Osteoblast (primary cell): ENCODE data around the gene OGDHL. TPM values are rescaled to one million over a fixed set of nuclear protein-coding genes. Genes with fewer than 3 reads are reported as not detected.
A peak's percentile ranks its signal among the peaks of the same experiment; 100 is the strongest.

ENCODE experiments used
- DNase-seq: peaks from one replicate; pipeline ENCODE4 v3.0.0; 2011; ENCODE audit warnings: low spot score, mixed read lengths; ENCODE audit not compliant: insufficient read length; ENCODE audit errors: missing footprints
- H2AFZ ChIP-seq: 2 replicates; pipeline ENCODE4 v1.6.0; 2011; ENCODE audit warnings: mild to moderate bottlenecking, low read length
- H3K27ac ChIP-seq: 2 replicates; pipeline ENCODE4 v1.5.1; 2011; ENCODE audit warnings: mild to moderate bottlenecking, low read depth, low read length, moderate library complexity
- H3K27me3 ChIP-seq: 2 replicates; pipeline ENCODE4 v1.6.0; 2012; ENCODE audit warnings: mild to moderate bottlenecking, control low read depth, inconsistent platforms, low read length, moderate library complexity; ENCODE audit not compliant: insufficient read depth
- H3K36me3 ChIP-seq: 2 replicates; pipeline ENCODE4 v1.5.1; 2011; ENCODE audit warnings: mild to moderate bottlenecking, low read length, control low read depth, moderate library complexity; ENCODE audit not compliant: insufficient read depth
- H3K4me1 ChIP-seq: 2 replicates; pipeline ENCODE4 v1.5.1; 2011; ENCODE audit warnings: mild to moderate bottlenecking, low read length, control low read depth, moderate library complexity; ENCODE audit not compliant: insufficient read depth
- H3K4me2 ChIP-seq: 2 replicates; pipeline ENCODE4 v1.6.0; 2011; ENCODE audit warnings: mild to moderate bottlenecking, low read length; ENCODE audit not compliant: insufficient read depth
- H3K4me3 ChIP-seq: fragments of 200-600 bp; sonication (generic); 3 replicates; pipeline ENCODE4 v1.5.1; 2012; ENCODE audit warnings: mild to moderate bottlenecking, low read length, inconsistent platforms; ENCODE audit not compliant: insufficient read depth
- H3K79me2 ChIP-seq: 2 replicates; pipeline ENCODE4 v1.6.0; 2012; ENCODE audit warnings: mild to moderate bottlenecking, low read length, control low read depth, inconsistent platforms; ENCODE audit not compliant: insufficient read depth
- H3K9me3 ChIP-seq: 2 replicates; pipeline ENCODE4 v1.5.1; 2011; ENCODE audit warnings: low read depth, low read length, control low read depth
- H4K20me1 ChIP-seq: 2 replicates; pipeline ENCODE4 v1.6.0; 2012; ENCODE audit warnings: mild to moderate bottlenecking, low read length, control low read depth; ENCODE audit not compliant: insufficient read depth
- CTCF ChIP-seq: IDR thresholded peaks from 2 replicates; pipeline ENCODE4 v1.5.1; 2011; ENCODE audit warnings: mild to moderate bottlenecking, low read depth, low read length, moderate library complexity; ENCODE audit errors: extremely low read depth
- total RNA-seq: library from RNA; depleted of rRNA; stranded (reverse); fragments of >200 nt; gene quantifications from 2 replicates; pipeline ENCODE4 v1.2.3, GENCODE V29; 2012

OGDHL gene
- total RNA-seq, 1 donor = 0.36 TPM

DNA sequence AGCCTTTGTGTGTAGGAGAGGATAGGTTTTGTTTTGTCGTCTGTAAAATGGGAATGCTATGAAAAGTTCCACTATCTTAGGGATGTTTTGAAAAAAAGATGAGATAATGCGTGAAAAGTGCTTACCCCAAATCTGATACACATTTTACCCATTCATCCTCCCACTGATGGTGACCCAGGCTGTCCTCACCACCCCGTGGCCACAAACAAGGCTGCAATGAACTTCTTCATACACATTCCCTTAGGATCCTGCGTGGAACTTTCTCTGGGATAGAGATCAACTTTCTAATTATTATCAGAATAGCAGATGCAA, 399 bp upstream of the OGDHL start:
- H3K36me3 ChIP-seq = no peaks in the 10 kb centered on the region
- no peaks in the 10 kb centered on the region for H4K20me1 ChIP-seq
- H3K27me3 ChIP-seq = peaks cover 11% of the 10 kb centered on the region
- H2AFZ ChIP-seq = no peak overlapping the region
- DNase-seq = no peak
- H3K79me2 ChIP-seq = no peaks in the 10 kb centered on the region
- H3K27ac ChIP-seq = no peak overlapping the region
- H3K4me2 ChIP-seq = peak overlapping the region; percentile 64
- H3K4me1 ChIP-seq = no peaks in the 10 kb centered on the region
- H3K9me3 ChIP-seq = no peaks in the 10 kb centered on the region
- H3K4me3 ChIP-seq = peak overlapping the region; percentile 67
- TF ChIP-seq CTCF = no peak

DNA sequence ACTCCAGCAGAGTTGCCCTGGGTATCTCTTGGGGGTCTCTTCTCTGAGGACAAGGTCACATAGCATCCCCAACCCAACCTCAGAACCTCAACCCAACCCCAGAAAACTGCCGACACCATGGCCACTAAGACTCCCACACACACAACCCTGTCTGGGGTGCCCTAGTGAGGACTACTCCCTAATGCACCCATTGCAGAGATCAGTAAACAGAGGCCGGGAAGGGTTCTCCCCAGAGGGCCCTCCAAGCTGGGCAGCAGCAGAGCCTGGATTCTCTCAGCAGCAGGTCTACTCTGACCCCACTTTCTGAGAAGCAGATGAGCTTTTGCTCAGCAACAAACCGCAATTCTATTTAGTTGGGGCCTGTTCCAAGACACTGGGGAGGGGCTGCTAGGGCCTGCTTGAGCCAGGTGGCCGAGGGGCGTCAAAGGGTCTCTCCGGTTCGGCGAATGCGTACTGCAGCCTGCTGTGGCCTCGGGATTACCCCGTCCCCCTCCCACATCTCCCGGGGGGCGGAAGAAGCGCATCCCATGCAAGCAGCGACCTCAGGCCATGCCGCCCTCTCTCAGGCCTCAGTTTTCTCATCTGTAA, 828 bp downstream of the OGDHL start:
- Histone ChIP-seq H3K27ac (no peak overlapping the region), H3K4me2 (peak overlapping the region; percentile 64), H3K27me3 (peaks cover 10% of the 10 kb centered on the region), H3K36me3 (no peaks in the 10 kb centered on the region), H3K9me3 (no peaks in the 10 kb centered on the region), H4K20me1 (no peaks in the 10 kb centered on the region), H2AFZ (no peak overlapping the region), H3K4me3 (peak overlapping the region; percentile 67), H3K79me2 (no peaks in the 10 kb centered on the region), H3K4me1 (no peaks in the 10 kb centered on the region)
- no peak for TF ChIP-seq CTCF
- DNase-seq = no peak

- H2AFZ ChIP-seq = no peak overlapping the region
These were observed 1.3 kb downstream of the OGDHL start for GRCh38 chr10:49760789-49761188.

More at GRCh38 chr10:49760789-49761188, 1.3 kb downstream of the OGDHL start:
- Histone ChIP-seq H3K4me1 (no peaks in the 10 kb centered on the region), H3K9me3 (no peaks in the 10 kb centered on the region), H3K4me2 (no peak overlapping the region), H3K27ac (no peak overlapping the region), H3K79me2 (no peaks in the 10 kb centered on the region), H3K4me3 (no peak overlapping the region), H3K36me3 (no peaks in the 10 kb centered on the region), H3K27me3 (peaks cover 14% of the 10 kb centered on the region), H4K20me1 (no peaks in the 10 kb centered on the region)
- DNase-seq = no peak
- no peak for TF ChIP-seq CTCF
